Measurements from ENCODE around the gene SPDYE2.
"Not testable (repeated sequence)": the region's sequence is repeated elsewhere in the genome, so short reads cannot be mapped to it uniquely, and the experiment has no call there.

The SPDYE2 gene

DNA sequence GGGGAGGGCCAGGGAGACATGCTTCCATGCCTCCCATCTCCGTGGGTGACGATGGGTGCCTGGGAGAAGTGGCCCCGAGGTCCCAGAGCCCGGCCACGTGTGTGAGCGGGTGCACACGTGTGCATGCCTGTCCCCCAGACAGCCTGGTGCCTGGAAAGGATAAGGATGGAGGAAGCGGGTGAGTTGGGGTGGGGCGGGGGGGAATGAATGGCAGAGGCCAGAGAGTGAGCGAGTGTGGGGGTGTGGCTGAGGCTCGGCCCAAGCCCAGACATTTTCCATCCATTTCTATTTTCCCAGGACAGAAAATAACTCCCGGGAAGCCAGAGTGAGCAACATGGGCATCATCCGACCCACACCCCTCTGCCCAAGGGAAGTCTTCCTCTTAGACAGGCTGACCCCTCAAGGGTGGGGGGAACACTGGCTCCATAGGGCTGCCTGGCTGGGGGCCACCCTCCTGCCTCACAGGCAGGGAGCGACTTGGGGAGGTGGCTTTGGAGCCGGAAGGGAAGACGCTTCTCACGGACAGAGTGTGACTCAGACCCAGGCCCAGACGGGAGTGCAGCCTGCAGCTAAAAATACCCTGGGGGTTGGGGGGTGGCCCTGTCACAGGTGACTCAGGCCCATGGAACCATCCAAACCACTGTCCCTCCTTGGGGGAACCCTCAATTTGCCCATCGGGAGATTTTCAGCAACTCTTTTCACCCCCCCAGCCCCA, 53.6 kb downstream of the SPDYE2 start:
- not testable (repeated sequence) for DNase-seq

DNA sequence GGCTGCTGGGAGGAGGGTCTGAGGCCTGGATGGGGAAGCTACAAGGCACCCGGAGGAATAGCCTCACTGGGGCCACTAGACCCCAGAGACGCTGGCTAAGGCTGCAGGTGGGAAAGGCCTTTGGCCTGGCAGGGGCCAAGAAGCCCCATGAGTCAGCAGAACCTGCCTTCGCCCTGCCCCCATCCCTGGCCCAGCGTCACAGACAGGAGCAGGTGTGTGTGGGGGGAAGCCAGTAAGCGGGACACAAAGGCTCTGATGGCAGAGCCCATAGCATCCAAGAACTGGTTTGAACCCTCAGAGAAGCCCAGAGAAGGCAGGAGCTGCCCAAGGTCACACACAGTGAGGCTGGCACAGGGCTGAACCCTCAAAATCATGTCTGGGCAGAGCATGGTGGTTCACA, 55.8 kb downstream of the SPDYE2 start:
- DNase-seq, result not testable (repeated sequence)

DNA sequence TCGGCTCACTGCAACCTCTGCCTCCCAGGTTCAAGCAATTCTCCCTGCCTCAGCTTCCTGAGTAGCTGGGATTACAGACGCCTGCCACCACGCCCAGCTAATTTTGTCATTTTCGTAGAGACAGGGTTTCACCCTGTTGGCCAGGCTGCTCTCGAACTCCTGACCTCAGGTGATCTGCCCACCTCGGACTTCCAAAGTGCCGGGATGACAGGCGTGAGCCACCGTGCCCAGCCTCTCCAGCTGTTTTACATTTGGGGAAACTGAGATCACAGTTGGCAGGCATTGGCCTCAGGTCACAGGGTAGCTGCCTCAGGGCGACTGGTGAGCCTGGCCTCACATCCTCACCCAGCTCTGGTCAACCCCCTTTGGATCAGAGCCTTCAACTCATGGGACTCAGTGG, 58.7 kb downstream of the SPDYE2 start:
- not testable (repeated sequence) for DNase-seq

DNA sequence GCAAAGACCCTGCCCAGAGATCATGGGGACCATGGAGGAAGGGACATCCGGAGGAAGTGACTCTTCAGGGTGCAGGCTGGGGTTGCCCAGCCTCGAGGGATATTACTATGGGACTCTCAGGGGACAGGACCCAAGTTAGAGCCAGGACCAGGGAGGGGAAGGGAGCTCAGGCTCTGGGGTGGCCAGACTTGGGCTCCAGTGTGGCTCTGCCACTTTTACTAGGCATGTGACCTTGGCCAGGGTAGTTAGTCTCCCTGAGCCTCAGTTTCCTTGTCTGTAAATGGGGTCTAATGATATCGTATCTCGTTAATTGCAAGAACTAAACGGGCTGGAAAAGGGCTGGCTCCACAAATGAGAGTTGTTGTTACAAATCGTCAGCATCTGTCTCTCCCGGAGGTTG, 59.4 kb downstream of the SPDYE2 start:
- DNase-seq, result not testable (repeated sequence)

DNA sequence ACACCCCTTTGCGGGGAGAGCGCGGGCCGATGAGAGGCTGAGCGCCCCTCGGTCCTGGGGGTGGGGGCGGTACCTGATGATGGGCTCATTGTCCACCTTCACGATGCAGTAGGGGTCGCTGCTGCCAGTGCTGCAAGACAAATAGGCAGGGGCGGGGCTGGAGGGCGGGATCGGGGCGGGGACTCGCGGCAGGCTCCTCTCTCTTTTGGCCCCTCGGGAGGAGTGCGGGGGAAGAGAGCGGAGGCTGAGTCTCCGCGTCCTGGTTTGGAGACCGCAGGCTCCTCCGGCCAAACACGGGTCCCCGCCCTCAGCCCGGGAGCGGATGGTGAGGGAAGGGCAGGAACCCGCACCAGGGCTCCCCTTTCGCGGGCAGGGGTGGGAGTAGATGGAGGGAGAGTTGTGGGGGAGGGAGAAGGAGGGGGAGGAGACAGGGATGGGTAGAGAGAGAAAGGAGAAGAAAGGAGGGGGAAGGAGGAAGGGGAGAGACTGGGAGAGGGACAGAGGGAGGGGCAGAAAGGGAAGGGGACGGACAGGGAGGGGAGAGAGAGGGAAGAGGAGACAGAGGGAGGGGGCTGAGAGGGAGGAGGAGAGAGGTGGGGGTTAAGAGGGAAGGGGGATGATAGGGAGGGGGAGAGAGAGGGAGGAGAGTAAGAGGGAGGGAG, 60.1 kb downstream of the SPDYE2 start:
- not testable (repeated sequence) for DNase-seq

DNA sequence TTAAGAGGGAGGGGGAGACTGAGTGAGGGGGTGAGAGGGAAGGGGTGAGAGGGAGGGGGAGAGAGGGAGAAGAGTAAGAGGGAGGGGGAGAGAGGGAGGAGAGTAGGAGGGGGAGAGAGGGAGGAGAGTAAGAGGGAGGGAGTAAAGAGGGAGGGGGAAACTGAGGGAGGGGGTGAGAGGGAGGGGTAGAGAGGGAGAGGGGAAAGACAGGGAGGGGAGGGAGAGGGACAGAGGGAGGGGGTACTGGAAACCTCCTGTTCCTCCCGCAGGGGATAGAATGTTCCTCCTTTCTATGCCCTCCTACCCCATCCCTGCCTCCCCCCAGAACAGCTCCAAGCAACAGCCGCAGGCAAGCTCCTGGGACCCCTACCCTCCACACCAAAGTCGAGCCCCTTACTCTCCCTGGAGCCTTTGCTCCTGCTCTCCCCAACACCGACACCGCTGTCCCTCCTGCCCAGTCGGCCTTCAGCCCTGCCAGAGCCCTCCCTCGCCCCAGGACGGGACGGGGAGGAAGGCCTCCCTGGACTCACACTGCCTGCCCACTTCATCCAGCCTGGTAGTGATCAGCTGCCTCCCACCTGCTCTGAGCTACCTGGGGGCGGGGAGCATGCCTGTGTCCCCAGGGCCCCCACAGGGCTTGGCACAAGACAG, 60.8 kb downstream of the SPDYE2 start:
- DNase-seq, result not testable (repeated sequence)

All from 8988T (cell line).